ENCODE results near the gene WNT10A. TPM values are rescaled to one million over a fixed set of nuclear protein-coding genes. Genes with fewer than 3 reads are reported as not detected.

WNT10A gene
- total and polyA plus RNA-seq, 2 experiments from 2014 or later, result 1.9 TPM

DNA sequence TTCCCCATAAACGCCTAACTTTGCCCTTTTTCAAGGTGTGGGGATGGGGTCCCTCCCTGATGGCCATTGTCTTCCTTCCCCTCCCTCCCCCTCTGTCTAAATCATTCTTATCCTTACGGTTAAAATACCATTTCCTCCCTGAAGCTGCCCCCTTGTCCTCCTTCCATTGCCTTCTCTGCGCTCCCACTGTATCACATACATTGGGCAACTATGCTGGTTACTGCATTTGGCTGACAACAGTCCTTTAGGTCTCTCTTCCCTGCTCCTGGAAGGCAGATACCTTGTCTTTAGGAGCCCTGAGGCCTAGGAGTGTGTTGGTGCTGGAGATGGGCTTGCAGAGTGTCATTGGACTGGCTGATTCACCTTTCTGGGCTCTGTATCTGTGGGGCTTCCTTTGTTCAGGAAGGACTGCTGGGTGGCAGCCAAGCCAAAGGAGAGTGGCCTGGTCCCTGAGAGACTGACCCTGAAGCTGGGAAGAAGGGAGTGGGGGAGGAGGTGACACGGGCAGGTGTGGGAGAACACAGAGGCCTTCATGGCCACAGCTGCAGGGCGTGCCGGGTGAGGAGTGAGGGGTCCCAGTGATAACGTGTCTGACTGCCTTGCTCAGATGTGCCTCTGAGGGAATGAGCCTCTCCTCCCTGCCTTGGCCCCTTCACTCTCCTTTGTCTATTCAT lies 18.9 kb upstream of the WNT10A start:
- H3K4me2 ChIP-seq, result peak overlapping the region; percentile 84
- no peaks in the 10 kb centered on the region for H3K9me3 ChIP-seq (ENCODE audit: low read depth)
- no peaks in the 10 kb centered on the region for H3K36me3 ChIP-seq (replicated peaks; ENCODE audit: insufficient read depth, low read depth)
- peaks cover 67% of the 10 kb centered on the region for H3K27me3 ChIP-seq
- DNase-seq (ENCODE audit: low spot score), result no peak
- no peaks in the 10 kb centered on the region for H3K9me2 ChIP-seq (replicated peaks; ENCODE audit: insufficient read depth)
- no peaks in the 10 kb centered on the region for H3K79me2 ChIP-seq
- WGBS (ENCODE audit: low lambda C conversion rate, missing lambda C conversion rate), result 65% methylated on average over 7 of the region's 7 CpGs
- H2AFZ ChIP-seq, result no peak overlapping the region
- H3K4me1 ChIP-seq (ENCODE audit: insufficient read depth), result peaks cover 23% of the 10 kb centered on the region
- H3K4me3 ChIP-seq, result no peak overlapping the region
- no peak overlapping the region for H3K27ac ChIP-seq
- H4K20me1 ChIP-seq (ENCODE audit: insufficient read depth, poor library complexity, severe bottlenecking), result no peaks in the 10 kb centered on the region
- no peak for TF ChIP-seq EZH2phosphoT487 (IDR thresholded peaks at IDR 0.05; ENCODE audit: low read depth, severe bottlenecking, unreplicated experiment)
- TF ChIP-seq, protein P1, sequence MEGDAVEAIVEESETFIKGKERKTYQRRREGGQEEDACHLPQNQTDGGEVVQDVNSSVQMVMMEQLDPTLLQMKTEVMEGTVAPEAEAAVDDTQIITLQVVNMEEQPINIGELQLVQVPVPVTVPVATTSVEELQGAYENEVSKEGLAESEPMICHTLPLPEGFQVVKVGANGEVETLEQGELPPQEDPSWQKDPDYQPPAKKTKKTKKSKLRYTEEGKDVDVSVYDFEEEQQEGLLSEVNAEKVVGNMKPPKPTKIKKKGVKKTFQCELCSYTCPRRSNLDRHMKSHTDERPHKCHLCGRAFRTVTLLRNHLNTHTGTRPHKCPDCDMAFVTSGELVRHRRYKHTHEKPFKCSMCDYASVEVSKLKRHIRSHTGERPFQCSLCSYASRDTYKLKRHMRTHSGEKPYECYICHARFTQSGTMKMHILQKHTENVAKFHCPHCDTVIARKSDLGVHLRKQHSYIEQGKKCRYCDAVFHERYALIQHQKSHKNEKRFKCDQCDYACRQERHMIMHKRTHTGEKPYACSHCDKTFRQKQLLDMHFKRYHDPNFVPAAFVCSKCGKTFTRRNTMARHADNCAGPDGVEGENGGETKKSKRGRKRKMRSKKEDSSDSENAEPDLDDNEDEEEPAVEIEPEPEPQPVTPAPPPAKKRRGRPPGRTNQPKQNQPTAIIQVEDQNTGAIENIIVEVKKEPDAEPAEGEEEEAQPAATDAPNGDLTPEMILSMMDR (IDR thresholded peaks at IDR 0.05; ENCODE audit: poor library complexity), result no peak
- no peak for TF ChIP-seq EZH2 (IDR thresholded peaks at IDR 0.05; ENCODE audit: borderline replicate concordance)

DNA sequence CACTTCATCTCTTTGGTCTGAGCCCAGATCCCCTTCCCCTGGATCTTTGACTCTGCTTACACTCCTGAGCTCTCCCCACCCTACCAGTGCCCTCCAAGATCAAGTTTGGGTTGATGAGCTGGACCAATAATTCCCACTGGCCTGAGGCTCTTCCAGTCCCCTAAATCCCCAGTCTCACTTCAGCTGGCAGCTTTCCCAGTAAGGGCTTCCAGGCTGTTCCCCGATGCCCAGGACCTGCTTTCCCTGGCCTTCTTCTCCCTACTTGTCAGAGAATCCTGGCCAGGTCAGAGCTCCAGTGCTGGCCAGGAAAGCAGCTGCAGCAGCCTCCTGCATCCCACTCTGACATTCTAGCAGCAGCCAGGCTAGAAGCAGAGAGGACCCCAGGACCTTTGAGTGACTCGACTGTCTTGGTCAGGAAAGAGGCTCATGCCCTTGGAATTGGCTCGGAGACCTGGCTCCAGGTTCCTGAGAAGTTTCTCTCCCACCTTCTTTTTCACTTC lies 17.6 kb upstream of the WNT10A start:
- Histone ChIP-seq H3K79me2 (no peaks in the 10 kb centered on the region), H3K36me3 (replicated peaks; ENCODE audit: insufficient read depth, low read depth) (no peaks in the 10 kb centered on the region), H2AFZ (no peak overlapping the region), H3K27me3 (peaks cover 68% of the 10 kb centered on the region), H3K27ac (no peak overlapping the region), H3K9me2 (replicated peaks; ENCODE audit: insufficient read depth) (no peaks in the 10 kb centered on the region), H4K20me1 (ENCODE audit: insufficient read depth, poor library complexity, severe bottlenecking) (no peaks in the 10 kb centered on the region), H3K4me2 (no peak overlapping the region), H3K4me3 (no peak overlapping the region), H3K4me1 (ENCODE audit: insufficient read depth) (peaks cover 23% of the 10 kb centered on the region), H3K9me3 (ENCODE audit: low read depth) (no peaks in the 10 kb centered on the region)
- 79% methylated on average over 3 of the region's 3 CpGs for WGBS (ENCODE audit: low lambda C conversion rate, missing lambda C conversion rate)
- TF ChIP-seq EZH2phosphoT487 (IDR thresholded peaks at IDR 0.05; ENCODE audit: low read depth, severe bottlenecking, unreplicated experiment) (no peak), EZH2 (IDR thresholded peaks at IDR 0.05; ENCODE audit: borderline replicate concordance) (no peak)
- TF ChIP-seq, protein P1 (IDR thresholded peaks at IDR 0.05; ENCODE audit: poor library complexity), result no peak
- DNase-seq (ENCODE audit: low spot score), result no peak

DNA sequence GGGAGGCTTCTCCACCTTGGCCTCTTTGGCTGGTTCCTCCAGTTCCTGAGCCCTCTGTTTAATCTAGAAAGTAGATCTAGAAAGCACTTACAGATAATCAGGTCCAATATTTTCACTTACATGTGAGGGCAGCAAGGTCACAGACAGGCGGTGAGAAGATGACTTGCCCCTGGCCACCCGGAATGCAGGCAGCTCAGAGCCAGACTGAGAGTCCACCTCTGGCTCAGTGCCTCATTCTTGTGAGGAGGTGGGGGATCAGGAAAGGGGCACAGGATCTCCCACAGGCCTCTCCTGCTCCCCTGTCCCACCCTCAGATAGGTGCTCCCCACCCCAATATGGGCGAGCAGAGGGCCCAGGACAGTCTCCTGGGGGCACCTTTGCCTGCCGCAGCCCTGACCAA lies 15.3 kb upstream of the WNT10A start:
- no peak for DNase-seq (ENCODE audit: low spot score)
- no peaks in the 10 kb centered on the region for H4K20me1 ChIP-seq (ENCODE audit: insufficient read depth, poor library complexity, severe bottlenecking)
- no peak overlapping the region for H3K27ac ChIP-seq
- peaks cover 9% of the 10 kb centered on the region for H3K4me1 ChIP-seq (ENCODE audit: insufficient read depth)
- no peak overlapping the region for H2AFZ ChIP-seq
- TF ChIP-seq EZH2phosphoT487 (IDR thresholded peaks at IDR 0.05; ENCODE audit: low read depth, severe bottlenecking, unreplicated experiment) (no peak), EZH2 (IDR thresholded peaks at IDR 0.05; ENCODE audit: borderline replicate concordance) (no peak)
- TF ChIP-seq, protein P1 (IDR thresholded peaks at IDR 0.05; ENCODE audit: poor library complexity), result no peak
- no peaks in the 10 kb centered on the region for H3K79me2 ChIP-seq
- no peak overlapping the region for H3K4me2 ChIP-seq
- no peaks in the 10 kb centered on the region for H3K9me3 ChIP-seq (ENCODE audit: low read depth)
- H3K4me3 ChIP-seq, result no peak overlapping the region
- WGBS (ENCODE audit: low lambda C conversion rate, missing lambda C conversion rate), result 65% methylated on average over 4 of the region's 4 CpGs
- no peaks in the 10 kb centered on the region for H3K9me2 ChIP-seq (replicated peaks; ENCODE audit: insufficient read depth)
- H3K27me3 ChIP-seq, result peaks cover 72% of the 10 kb centered on the region
- no peaks in the 10 kb centered on the region for H3K36me3 ChIP-seq (replicated peaks; ENCODE audit: insufficient read depth, low read depth)

Data from hepatocyte (in vitro differentiated cells).